ENCODE data around the gene PXDN.

The PXDN gene

GRCh38 chr2:1585635-1586034 lies 158.7 kb downstream of the PXDN start:
- no peaks in the 10 kb centered on the region for H3K79me2 ChIP-seq (ENCODE audit: insufficient read depth, low read length)
- H3K9me3 ChIP-seq (ENCODE audit: insufficient read depth, low read length, severe bottlenecking): no peaks in the 10 kb centered on the region
- no peak overlapping the region for H3K4me2 ChIP-seq (ENCODE audit: insufficient read depth, low read length)
- H3K9ac ChIP-seq (ENCODE audit: low read depth, low read length): no peak overlapping the region
- peaks cover 3% of the 10 kb centered on the region; the same call in 1 of the 2 replicates for H4K20me1 ChIP-seq (ENCODE audit: insufficient read depth, low read length)
- ATAC-seq (ENCODE audit: insufficient read depth, low read depth) (no peak), DNase-seq (no peak)
- H3K27me3 ChIP-seq (ENCODE audit: insufficient read depth, low read length, poor library complexity): peaks cover 8% of the 10 kb centered on the region
- H3K4me3 ChIP-seq (ENCODE audit: low read depth in 1 of 2, low read length in 2 of 2): no peak overlapping the region
- no peaks in the 10 kb centered on the region for H3K36me3 ChIP-seq (ENCODE audit: insufficient read depth, low read length)
- TF ChIP-seq EZH2 (IDR thresholded peaks at IDR 0.05; ENCODE audit: borderline replicate concordance, low read depth, low read length, severe bottlenecking) (no peak), CTCF (IDR thresholded peaks at IDR 0.05; ENCODE audit: borderline replicate concordance, extremely low read depth, low read length, poor library complexity, severe bottlenecking) (no peak)
- H3K27ac ChIP-seq (ENCODE audit: low read length): no peak overlapping the region
- no peaks in the 10 kb centered on the region for H3K4me1 ChIP-seq (ENCODE audit: insufficient read depth, low read length)
- H2AFZ ChIP-seq (ENCODE audit: low read depth, low read length): no peak overlapping the region

- Histone ChIP-seq H4K20me1 (ENCODE audit: insufficient read depth, low read length) (peaks cover 3% of the 10 kb centered on the region; the same call in 1 of the 2 replicates), H3K27ac (ENCODE audit: low read length) (no peak overlapping the region), H3K36me3 (ENCODE audit: insufficient read depth, low read length) (no peaks in the 10 kb centered on the region), H3K27me3 (ENCODE audit: insufficient read depth, low read length, poor library complexity) (peaks cover 8% of the 10 kb centered on the region), H3K9me3 (ENCODE audit: insufficient read depth, low read length, severe bottlenecking) (no peaks in the 10 kb centered on the region), H3K4me1 (ENCODE audit: insufficient read depth, low read length) (no peaks in the 10 kb centered on the region), H3K4me3 (ENCODE audit: low read depth in 1 of 2, low read length in 2 of 2) (no peak overlapping the region), H3K4me2 (ENCODE audit: insufficient read depth, low read length) (no peak overlapping the region), H2AFZ (ENCODE audit: low read depth, low read length) (no peak overlapping the region), H3K79me2 (ENCODE audit: insufficient read depth, low read length) (no peaks in the 10 kb centered on the region), H3K9ac (ENCODE audit: low read depth, low read length) (no peak overlapping the region)
- TF ChIP-seq EZH2 (IDR thresholded peaks at IDR 0.05; ENCODE audit: borderline replicate concordance, low read depth, low read length, severe bottlenecking): no peak
- TF ChIP-seq CTCF (IDR thresholded peaks at IDR 0.05; ENCODE audit: borderline replicate concordance, extremely low read depth, low read length, poor library complexity, severe bottlenecking): no peak
- ATAC-seq (ENCODE audit: insufficient read depth, low read depth) (no peak), DNase-seq (no peak)
Measured at GRCh38 chr2:1584691-1585485, 159.4 kb downstream of the PXDN start.

GRCh38 chr2:1584051-1584531 lies 160.2 kb downstream of the PXDN start:
- Histone ChIP-seq H4K20me1 (ENCODE audit: insufficient read depth, low read length) (peaks cover 3% of the 10 kb centered on the region; the same call in 1 of the 2 replicates), H3K4me3 (ENCODE audit: low read depth in 1 of 2, low read length in 2 of 2) (no peak overlapping the region), H3K9ac (ENCODE audit: low read depth, low read length) (no peak overlapping the region), H3K36me3 (ENCODE audit: insufficient read depth, low read length) (no peaks in the 10 kb centered on the region), H3K9me3 (ENCODE audit: insufficient read depth, low read length, severe bottlenecking) (no peaks in the 10 kb centered on the region), H3K79me2 (ENCODE audit: insufficient read depth, low read length) (no peaks in the 10 kb centered on the region), H3K4me1 (ENCODE audit: insufficient read depth, low read length) (no peaks in the 10 kb centered on the region), H3K27me3 (ENCODE audit: insufficient read depth, low read length, poor library complexity) (peaks cover 11% of the 10 kb centered on the region), H3K27ac (ENCODE audit: low read length) (no peak overlapping the region), H3K4me2 (ENCODE audit: insufficient read depth, low read length) (no peak overlapping the region), H2AFZ (ENCODE audit: low read depth, low read length) (no peak overlapping the region)
- TF ChIP-seq EZH2 (IDR thresholded peaks at IDR 0.05; ENCODE audit: borderline replicate concordance, low read depth, low read length, severe bottlenecking): no peak
- no peak for TF ChIP-seq CTCF (IDR thresholded peaks at IDR 0.05; ENCODE audit: borderline replicate concordance, extremely low read depth, low read length, poor library complexity, severe bottlenecking)
- DNase-seq: no peak
- no peak for ATAC-seq (ENCODE audit: insufficient read depth, low read depth)
